ENCODE results near the gene BMP2K. TPM values are rescaled to one million over a fixed set of nuclear protein-coding genes. Genes with fewer than 3 reads are reported as not detected.
A peak's percentile ranks its signal among the peaks of the same experiment; 100 is the strongest.

The BMP2K gene
- total RNA-seq, 1 donor from 2014 or later: 33.3 TPM

DNA sequence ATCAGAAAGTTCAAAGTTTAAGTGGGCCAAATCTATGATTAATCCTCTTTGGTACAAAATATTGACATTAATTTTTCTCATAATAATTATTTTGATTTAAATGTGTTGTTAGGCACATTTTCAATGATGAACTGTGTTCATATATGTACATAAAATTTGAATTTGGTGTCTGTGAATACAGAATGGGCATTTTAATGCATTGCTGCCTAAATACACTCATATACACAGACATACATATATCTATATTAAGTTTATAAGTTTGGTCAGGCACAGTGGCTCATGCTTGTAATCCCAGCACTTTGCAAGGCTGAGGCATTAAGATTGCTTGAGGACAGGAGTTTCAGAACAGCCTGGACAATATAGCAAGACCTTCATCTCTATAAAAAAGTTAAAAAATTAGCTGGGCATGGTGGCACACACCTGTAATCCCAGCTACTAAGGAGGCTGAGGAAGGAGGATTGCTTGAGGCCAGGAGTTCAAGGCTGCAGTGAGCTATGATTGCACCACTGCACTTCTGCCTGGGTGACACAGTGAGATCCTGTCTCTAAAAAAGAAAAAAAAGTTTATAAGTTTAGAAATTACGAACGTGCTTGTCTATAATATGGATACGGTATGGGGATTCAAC, 12.3 kb upstream of the BMP2K start:
- H3K36me3 ChIP-seq (ENCODE audit: insufficient read depth, low read length): no peaks in the 10 kb centered on the region
- Mint-ChIP-seq H3K4me3 (ENCODE audit: unreplicated experiment) (no peak overlapping the region), H3K4me1 (ENCODE audit: low read depth, unreplicated experiment) (peaks cover 1% of the 10 kb centered on the region), H3K9me3 (ENCODE audit: unreplicated experiment) (no peaks in the 10 kb centered on the region), H3K27ac (ENCODE audit: unreplicated experiment) (no peak overlapping the region), H3K27me3 (ENCODE audit: low read depth, unreplicated experiment) (no peaks in the 10 kb centered on the region), H3K36me3 (ENCODE audit: low read depth, unreplicated experiment) (no peaks in the 10 kb centered on the region)
- no peak for DNase-seq (ENCODE audit: low read depth)
- H3K4me3 ChIP-seq (ENCODE audit: insufficient read depth, low read depth, low read length): no peak overlapping the region
- H2AFZ ChIP-seq (ENCODE audit: low read depth, low read length): no peak overlapping the region
- no peaks in the 10 kb centered on the region for H3K27me3 ChIP-seq (ENCODE audit: insufficient read depth, low read length)
- H4K20me1 ChIP-seq (ENCODE audit: insufficient read depth, low read length): no peaks in the 10 kb centered on the region
- no peak overlapping the region for H3K9ac ChIP-seq (ENCODE audit: low read length)
- FAIRE-seq: no peak
- no peaks in the 10 kb centered on the region for H3K9me3 ChIP-seq (ENCODE audit: insufficient read depth, low read depth, low read length)
- no peaks in the 10 kb centered on the region for H3K4me1 ChIP-seq (ENCODE audit: insufficient read depth, low read length)
- H3K79me2 ChIP-seq (ENCODE audit: insufficient read depth, low read length): no peaks in the 10 kb centered on the region
- no peak overlapping the region for H3K4me2 ChIP-seq (ENCODE audit: low read length)
- H3K27ac ChIP-seq (ENCODE audit: low read depth, low read length): no peak overlapping the region
- no peak for TF ChIP-seq EZH2 (IDR thresholded peaks at IDR 0.05; ENCODE audit: insufficient read depth, low read length)
- TF ChIP-seq, protein P1, sequence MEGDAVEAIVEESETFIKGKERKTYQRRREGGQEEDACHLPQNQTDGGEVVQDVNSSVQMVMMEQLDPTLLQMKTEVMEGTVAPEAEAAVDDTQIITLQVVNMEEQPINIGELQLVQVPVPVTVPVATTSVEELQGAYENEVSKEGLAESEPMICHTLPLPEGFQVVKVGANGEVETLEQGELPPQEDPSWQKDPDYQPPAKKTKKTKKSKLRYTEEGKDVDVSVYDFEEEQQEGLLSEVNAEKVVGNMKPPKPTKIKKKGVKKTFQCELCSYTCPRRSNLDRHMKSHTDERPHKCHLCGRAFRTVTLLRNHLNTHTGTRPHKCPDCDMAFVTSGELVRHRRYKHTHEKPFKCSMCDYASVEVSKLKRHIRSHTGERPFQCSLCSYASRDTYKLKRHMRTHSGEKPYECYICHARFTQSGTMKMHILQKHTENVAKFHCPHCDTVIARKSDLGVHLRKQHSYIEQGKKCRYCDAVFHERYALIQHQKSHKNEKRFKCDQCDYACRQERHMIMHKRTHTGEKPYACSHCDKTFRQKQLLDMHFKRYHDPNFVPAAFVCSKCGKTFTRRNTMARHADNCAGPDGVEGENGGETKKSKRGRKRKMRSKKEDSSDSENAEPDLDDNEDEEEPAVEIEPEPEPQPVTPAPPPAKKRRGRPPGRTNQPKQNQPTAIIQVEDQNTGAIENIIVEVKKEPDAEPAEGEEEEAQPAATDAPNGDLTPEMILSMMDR (IDR thresholded peaks at IDR 0.05; ENCODE audit: insufficient read depth, low read depth, low read length): no peak

DNA sequence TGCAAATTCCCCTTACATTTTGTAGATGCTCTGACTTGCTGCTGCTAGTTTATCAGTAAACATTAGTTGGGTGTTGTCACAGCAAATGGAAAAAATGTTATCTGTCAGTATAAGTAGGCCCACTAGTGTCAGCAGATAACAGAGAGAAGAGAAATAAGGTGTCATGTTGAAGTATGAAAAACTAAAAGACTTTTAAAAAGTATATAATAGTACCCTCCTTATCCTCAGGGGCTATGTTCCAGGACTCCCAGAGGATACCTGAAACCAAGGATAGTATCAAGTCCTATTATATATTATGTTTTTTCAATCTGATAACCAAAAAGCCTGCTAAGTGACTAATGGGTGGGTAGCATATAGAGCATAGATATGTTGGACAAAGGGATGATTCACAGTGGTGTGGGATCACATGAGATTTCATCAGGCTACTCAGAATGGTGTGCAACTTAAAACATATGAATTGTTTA, 11.6 kb upstream of the BMP2K start:
- Mint-ChIP-seq H3K27me3 (ENCODE audit: low read depth, unreplicated experiment) (no peaks in the 10 kb centered on the region), H3K9me3 (ENCODE audit: unreplicated experiment) (no peaks in the 10 kb centered on the region), H3K4me1 (ENCODE audit: low read depth, unreplicated experiment) (peaks cover 1% of the 10 kb centered on the region), H3K36me3 (ENCODE audit: low read depth, unreplicated experiment) (no peaks in the 10 kb centered on the region), H3K4me3 (ENCODE audit: unreplicated experiment) (no peak overlapping the region), H3K27ac (ENCODE audit: unreplicated experiment) (no peak overlapping the region)
- Histone ChIP-seq H3K79me2 (ENCODE audit: insufficient read depth, low read length) (no peaks in the 10 kb centered on the region), H3K4me1 (ENCODE audit: insufficient read depth, low read length) (no peaks in the 10 kb centered on the region), H3K27me3 (ENCODE audit: insufficient read depth, low read length) (no peaks in the 10 kb centered on the region), H2AFZ (ENCODE audit: low read depth, low read length) (no peak overlapping the region), H3K4me2 (ENCODE audit: low read length) (no peak overlapping the region), H4K20me1 (ENCODE audit: insufficient read depth, low read length) (no peaks in the 10 kb centered on the region), H3K4me3 (ENCODE audit: insufficient read depth, low read depth, low read length) (no peak overlapping the region), H3K9ac (ENCODE audit: low read length) (no peak overlapping the region), H3K9me3 (ENCODE audit: insufficient read depth, low read depth, low read length) (no peaks in the 10 kb centered on the region), H3K36me3 (ENCODE audit: insufficient read depth, low read length) (no peaks in the 10 kb centered on the region), H3K27ac (ENCODE audit: low read depth, low read length) (no peak overlapping the region)
- FAIRE-seq (no peak), DNase-seq (ENCODE audit: low read depth) (no peak)
- TF ChIP-seq, protein P1 (IDR thresholded peaks at IDR 0.05; ENCODE audit: insufficient read depth, low read depth, low read length): no peak
- no peak for TF ChIP-seq EZH2 (IDR thresholded peaks at IDR 0.05; ENCODE audit: insufficient read depth, low read length)

DNA sequence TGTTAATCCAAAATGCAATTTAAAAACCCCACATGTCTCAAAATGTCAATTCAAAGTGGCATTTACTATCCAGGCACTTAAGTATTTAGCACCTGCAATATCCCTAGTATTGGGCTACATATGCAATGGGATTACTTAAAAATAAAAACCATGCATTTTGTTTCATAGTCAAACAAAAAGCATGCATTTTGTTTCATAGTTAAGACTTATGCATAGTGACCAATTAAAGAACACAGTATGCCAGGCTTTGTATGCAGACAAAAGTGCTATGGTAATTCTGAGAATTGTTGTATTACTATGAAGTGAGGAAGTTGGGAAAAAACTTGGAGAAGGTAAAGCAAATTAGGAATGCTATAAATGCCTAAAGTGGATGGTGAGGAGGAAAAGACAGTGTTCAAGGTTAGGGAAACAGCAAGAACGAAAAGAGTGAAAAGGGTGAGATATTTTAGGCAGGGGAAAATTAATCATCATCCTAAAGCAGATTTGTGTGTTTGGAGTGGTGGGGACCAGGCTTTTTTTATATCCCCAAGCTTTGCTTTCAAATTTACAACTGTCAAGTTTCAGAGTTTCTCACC, 10.6 kb upstream of the BMP2K start:
- Histone ChIP-seq H3K79me2 (ENCODE audit: insufficient read depth, low read length) (no peaks in the 10 kb centered on the region), H3K4me2 (ENCODE audit: low read length) (no peak overlapping the region), H3K4me3 (ENCODE audit: insufficient read depth, low read depth, low read length) (no peak overlapping the region), H3K9me3 (ENCODE audit: insufficient read depth, low read depth, low read length) (no peaks in the 10 kb centered on the region), H3K27ac (ENCODE audit: low read depth, low read length) (no peak overlapping the region), H4K20me1 (ENCODE audit: insufficient read depth, low read length) (no peaks in the 10 kb centered on the region), H2AFZ (ENCODE audit: low read depth, low read length) (no peak overlapping the region), H3K4me1 (ENCODE audit: insufficient read depth, low read length) (no peaks in the 10 kb centered on the region), H3K27me3 (ENCODE audit: insufficient read depth, low read length) (no peaks in the 10 kb centered on the region), H3K9ac (ENCODE audit: low read length) (no peak overlapping the region), H3K36me3 (ENCODE audit: insufficient read depth, low read length) (no peaks in the 10 kb centered on the region)
- DNase-seq (ENCODE audit: low read depth) (no peak), FAIRE-seq (peak; percentile 5)
- Mint-ChIP-seq H3K4me3 (ENCODE audit: unreplicated experiment) (no peak overlapping the region), H3K9me3 (ENCODE audit: unreplicated experiment) (no peaks in the 10 kb centered on the region), H3K36me3 (ENCODE audit: low read depth, unreplicated experiment) (no peaks in the 10 kb centered on the region), H3K4me1 (ENCODE audit: low read depth, unreplicated experiment) (peaks cover 1% of the 10 kb centered on the region), H3K27ac (ENCODE audit: unreplicated experiment) (peak overlapping the region; percentile 21), H3K27me3 (ENCODE audit: low read depth, unreplicated experiment) (no peaks in the 10 kb centered on the region)
- TF ChIP-seq EZH2 (IDR thresholded peaks at IDR 0.05; ENCODE audit: insufficient read depth, low read length): no peak
- TF ChIP-seq, protein P1 (IDR thresholded peaks at IDR 0.05; ENCODE audit: insufficient read depth, low read depth, low read length): no peak
